ENCODE data around the gene DLGAP1.

The DLGAP1 gene

GRCh38 chr18:4236940-4237663 is 218.0 kb downstream of the DLGAP1 start:
- DNase-seq: no peak

DNA sequence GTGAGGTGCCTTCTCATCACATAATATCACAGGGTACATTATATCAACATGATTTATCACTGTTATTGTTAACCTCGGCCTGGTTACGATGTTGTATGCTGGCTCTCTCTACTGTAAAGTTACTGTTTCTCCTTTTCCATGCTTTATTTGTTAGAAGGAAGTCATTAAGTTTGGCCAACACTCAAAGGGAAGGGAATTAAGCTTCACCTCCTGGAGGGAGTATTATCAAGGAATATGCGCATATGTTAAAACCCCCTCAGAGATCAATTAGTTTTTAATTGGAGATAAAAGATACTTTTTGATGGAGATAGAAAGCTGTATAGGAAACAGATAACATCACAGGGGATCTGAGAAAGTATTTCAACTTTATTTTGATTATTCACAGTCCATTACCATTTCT is 221.6 kb downstream of the DLGAP1 start:
- DNase-seq: no peak

- no peak for DNase-seq
Measured at GRCh38 chr18:4232656-4233055, 222.5 kb downstream of the DLGAP1 start.

GRCh38 chr18:4231260-4231659 is 223.8 kb downstream of the DLGAP1 start:
- DNase-seq: no peak

GRCh38 chr18:4230450-4231168 is 224.5 kb downstream of the DLGAP1 start:
- no peak for DNase-seq

DNA sequence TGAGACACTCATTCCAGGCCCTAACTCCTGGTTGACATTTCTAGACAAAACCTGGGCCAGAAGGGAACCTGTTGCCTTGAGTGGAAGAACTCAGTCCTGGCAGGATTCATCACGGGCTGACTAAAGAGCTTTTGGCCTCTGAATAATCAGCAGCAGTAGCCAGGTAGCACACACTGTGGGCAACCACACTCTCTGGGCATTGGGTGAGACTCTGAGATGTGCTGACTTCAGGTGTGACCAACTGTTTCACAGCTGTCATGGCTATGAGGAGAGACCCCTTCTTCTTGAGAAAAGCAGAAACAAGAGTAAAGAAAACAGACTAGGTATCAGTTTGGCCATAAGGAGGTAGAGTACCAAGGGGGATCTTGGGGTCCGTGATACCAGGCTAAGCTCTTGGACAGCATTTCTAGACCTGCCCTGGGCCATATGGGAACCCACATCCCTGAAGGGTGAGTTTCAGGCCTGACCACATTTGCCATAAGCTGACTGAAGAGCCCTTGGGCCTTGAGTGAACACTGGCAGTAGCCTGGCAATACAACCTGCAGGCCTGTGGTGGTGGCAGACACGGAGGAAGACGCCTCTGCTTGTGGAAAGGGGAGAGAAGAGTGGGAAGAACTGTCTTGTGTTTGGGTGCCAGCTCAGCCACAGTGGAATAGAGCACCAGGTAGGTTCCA is 230.9 kb downstream of the DLGAP1 start:
- DNase-seq: no peak

- DNase-seq: no peak
Measured at GRCh38 chr18:4211111-4211837, 243.8 kb downstream of the DLGAP1 start.

DNA sequence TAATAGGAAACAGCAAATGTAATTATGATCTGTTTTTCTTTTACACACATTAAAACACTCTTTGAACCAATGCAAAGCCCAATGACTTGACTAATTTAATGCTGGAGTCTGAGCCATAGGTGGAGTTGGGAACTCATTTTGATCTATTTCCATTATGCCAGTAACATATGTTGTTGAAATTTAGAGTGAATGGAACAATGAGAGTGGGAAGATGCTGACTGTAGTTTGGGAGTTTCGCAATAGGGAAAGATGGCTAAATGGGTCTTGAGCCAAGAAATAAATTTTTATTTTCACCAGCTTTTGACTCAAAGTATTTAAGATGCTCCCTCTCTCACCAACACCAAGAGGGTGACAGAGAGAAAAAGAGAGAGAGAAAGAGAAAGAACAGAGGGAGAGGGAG is 246.7 kb downstream of the DLGAP1 start:
- no peak for DNase-seq

DNA sequence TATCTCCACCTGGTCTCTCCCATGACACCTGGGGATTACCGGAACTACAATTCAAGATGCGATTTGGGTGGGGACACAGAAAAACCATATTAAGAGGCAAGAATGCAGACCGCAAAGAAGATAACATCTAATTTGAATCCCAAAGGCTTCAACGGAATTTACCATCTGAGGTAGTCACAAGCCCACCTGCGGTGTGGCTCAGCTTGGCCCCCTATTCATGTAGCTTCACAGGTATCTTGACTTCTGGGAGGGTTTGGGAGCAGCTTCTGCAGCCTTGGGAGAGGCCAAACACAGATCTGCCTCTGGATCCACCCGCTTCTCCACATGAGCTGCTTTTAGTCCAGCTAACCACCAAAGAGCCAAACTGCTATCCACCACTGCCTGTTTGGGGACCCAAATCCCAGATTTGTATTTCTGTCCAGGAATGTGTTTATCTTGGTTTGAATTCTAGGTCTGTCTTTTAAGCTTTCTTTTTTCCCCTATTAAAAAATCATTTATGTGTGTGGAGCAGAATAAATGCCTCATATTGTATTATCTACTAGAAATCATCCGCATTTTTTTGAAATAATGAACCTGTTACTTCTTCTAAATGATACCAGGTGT is 247.6 kb downstream of the DLGAP1 start:
- no peak for DNase-seq

- DNase-seq: no peak
Measured at GRCh38 chr18:4204438-4204720, 250.7 kb downstream of the DLGAP1 start.

DNA sequence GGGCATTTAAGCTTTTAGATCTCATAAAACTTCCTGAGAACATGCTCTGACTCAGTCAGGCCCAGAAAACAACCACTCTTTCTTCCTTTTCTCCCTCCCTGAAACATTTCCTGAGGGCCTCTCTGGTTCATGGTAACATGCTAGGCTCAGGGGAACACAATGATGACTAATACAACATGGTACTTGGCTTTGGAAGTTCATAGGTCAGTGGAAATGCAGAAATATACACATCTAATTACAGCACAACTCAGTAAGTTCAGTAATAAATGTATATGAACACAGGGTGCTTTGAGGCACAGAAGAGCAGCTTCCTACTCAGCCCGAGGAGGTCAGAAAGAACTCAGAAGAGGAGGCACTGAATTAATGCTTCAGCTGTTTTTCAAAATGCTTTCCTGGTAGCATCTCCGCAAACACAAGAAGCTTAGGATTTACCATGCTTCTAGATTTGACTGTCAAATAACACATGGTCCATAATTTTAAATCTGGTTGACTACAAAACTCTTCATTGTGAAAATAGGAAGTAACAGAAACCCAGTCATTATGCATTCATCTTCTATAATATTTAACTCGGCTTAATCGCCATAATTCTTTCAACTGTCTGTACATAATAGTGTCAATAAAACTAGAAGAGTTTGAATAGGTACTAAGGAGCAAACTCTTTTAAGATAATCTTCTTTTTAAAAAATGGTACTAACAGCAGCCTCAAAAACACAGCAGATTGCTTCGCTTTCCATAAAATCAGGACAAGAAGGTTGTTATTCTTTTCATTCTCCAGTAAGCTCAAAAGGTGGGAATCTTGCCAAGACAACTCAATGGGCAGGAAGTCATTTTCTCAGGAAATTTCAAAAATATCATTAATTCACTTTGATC is 251.3 kb downstream of the DLGAP1 start:
- no peak for DNase-seq

- DNase-seq: no peak
Measured at GRCh38 chr18:4200399-4200798, 254.7 kb downstream of the DLGAP1 start.

DNA sequence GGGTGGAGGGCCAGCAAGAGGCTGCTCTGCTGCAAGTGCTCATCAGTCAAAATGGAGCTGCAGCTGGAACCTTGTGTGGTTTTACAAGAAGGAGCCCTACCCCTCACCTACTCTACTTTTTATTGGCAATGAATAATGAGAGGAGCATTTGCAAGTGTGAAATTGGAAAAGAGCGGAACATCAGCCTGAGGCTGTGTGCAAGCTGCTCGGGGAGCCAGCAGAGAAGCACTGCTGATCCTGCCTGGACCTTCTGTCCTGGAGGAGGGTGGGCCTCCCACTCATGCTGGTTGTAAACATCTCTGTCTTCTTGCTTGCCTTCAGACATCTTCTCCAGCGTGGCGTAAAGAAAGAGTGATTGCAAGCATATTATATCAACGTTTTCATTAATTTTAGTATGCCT is 256.2 kb downstream of the DLGAP1 start:
- no peak for DNase-seq

- no peak for DNase-seq
Measured at GRCh38 chr18:4196351-4196750, 258.8 kb downstream of the DLGAP1 start.

DNA sequence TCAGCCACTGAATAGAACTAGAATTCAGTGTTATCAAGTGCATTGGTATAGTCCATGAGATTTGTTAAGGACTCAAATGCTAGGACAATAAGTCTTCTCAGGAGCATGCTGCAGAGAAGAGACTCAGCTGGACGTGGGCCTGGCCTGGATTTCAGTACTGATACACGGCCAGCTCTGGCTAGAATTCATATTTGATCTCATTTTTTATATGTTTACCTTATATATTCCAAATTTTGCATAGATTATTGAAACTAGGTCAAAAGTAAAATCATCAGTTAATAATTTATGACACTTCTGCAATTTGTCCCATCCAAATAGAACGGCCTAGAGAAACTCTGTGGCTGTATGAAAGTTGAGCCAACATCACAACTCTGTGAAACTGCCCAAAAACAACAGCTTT is 262.0 kb downstream of the DLGAP1 start:
- no peak for DNase-seq

DNA sequence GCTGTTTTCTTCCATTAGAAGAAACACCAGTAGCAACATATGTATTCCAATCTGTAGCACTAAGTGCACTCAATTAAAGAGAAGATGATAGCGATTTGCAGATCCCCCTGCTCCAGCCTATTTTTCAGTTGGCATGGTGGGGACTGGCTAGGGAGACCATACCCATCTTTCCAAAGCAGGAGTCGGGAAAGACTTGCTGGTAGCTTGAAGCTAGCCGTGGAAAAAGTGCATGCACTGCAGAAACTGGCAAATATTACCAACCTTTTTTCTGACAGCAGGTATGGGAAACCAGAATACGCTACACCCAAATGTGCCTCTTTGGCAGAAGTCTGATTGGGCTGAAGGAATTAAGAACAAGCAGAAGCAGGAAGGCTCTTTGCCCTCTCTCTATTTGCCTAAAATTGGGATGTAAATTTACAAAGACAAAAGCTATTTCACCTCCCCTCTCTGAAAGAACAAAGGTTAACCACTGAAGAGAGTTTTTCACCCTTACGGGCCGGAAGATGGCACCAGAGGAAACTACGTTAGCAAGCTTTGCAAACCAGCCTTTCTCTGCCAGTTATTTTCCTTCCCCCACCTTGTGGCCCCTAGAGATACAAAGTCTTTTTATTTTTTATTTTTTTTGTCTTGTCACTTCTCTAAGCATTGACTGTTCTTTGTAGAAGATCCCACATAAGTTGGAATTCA is 273.1 kb downstream of the DLGAP1 start:
- DNase-seq: no peak

DNA sequence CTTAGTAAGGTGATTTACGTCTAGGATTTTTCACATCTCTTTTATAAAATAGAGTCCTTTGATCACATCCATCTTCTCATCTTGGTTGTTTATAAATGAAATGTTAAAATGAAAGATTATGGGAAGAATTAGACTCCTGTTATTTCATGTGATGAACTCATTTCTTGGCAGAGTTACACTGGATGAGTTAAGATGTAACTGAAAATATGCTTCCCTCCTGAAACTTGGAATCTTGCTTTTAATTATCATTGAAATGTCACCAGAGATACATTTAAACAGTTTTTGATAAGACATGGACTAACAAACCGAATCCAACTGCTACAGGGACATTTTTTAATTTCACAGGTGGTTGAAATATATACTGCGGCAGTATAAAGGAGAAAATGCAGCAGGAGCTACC is 274.0 kb downstream of the DLGAP1 start:
- DNase-seq: no peak

GRCh38 chr18:4172196-4173100 is 282.7 kb downstream of the DLGAP1 start:
- no peak for DNase-seq

DNA sequence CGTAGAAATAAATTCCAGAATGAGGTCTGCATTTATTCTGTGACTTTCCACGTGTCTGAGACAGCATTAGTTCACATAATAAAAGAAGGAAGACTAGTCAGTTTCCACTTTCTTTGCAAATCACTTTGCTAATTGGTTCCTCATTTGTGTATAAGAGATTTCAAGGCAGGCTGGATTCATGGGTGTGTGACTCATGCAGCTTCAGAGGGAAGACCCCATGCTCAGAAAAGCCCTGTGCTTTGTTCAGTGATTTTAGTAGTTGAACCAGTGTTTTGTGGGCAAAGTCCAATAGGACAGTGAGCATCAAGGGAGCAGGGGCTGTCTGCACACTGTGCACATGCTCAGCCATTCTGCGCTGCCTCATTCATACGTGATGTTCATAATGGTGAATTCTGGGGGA is 297.8 kb downstream of the DLGAP1 start:
- no peak for DNase-seq

- DNase-seq: no peak
Measured at GRCh38 chr18:4146797-4147196, 308.3 kb downstream of the DLGAP1 start.

GRCh38 chr18:4144201-4144600 is 310.9 kb downstream of the DLGAP1 start:
- DNase-seq: no peak

Data from GDM1 (cell line).